Measurements from ENCODE around the gene STRADB. TPM values are rescaled to one million over a fixed set of nuclear protein-coding genes. Genes with fewer than 3 reads are reported as not detected.

The STRADB gene
- polyA plus RNA-seq, 1 donor from 2014 or later, result 74.8 TPM

DNA sequence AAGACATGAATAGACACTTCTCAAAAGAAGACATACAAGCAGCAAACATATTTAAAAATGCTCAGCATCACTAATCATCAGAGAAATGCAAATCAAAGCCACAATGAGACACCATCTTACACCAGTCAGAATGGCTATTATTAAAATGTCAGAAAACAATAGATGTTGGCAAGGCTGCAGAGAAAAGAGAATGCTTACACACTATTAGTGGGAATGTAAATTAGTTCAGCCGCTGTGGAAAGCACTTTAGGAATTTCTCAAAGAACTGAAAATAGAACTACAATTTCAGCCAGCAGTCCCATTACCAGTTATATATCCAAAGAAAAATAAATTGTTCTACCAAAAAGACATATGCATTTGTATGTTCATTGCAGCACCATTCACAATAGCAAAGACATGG lies 61.7 kb downstream of the STRADB start:
- H3K9me3 ChIP-seq (ENCODE audit: low read length), result no peaks in the 10 kb centered on the region
- no peaks in the 10 kb centered on the region for H3K79me2 ChIP-seq (replicated peaks; ENCODE audit: insufficient read depth, low read length)
- no peak overlapping the region for H3K4me3 ChIP-seq (ENCODE audit: low read length)
- no peak overlapping the region for H3K27ac ChIP-seq (ENCODE audit: low read length)
- H3K36me3 ChIP-seq (ENCODE audit: insufficient read depth, low read length), result no peaks in the 10 kb centered on the region
- no peaks in the 10 kb centered on the region for H3K9me2 ChIP-seq (ENCODE audit: insufficient read depth, low read length)
- no peaks in the 10 kb centered on the region for H3F3A ChIP-seq (ENCODE audit: insufficient read depth, low read length, poor library complexity, severe bottlenecking)
- H3K9ac ChIP-seq (ENCODE audit: low read length), result no peak overlapping the region
- no peak overlapping the region for H2AFZ ChIP-seq (ENCODE audit: low read depth, low read length)
- H3K27me3 ChIP-seq (ENCODE audit: insufficient read depth, low read depth, low read length), result no peaks in the 10 kb centered on the region
- no peaks in the 10 kb centered on the region for H4K20me1 ChIP-seq (ENCODE audit: insufficient read depth)
- TF ChIP-seq, protein P1, sequence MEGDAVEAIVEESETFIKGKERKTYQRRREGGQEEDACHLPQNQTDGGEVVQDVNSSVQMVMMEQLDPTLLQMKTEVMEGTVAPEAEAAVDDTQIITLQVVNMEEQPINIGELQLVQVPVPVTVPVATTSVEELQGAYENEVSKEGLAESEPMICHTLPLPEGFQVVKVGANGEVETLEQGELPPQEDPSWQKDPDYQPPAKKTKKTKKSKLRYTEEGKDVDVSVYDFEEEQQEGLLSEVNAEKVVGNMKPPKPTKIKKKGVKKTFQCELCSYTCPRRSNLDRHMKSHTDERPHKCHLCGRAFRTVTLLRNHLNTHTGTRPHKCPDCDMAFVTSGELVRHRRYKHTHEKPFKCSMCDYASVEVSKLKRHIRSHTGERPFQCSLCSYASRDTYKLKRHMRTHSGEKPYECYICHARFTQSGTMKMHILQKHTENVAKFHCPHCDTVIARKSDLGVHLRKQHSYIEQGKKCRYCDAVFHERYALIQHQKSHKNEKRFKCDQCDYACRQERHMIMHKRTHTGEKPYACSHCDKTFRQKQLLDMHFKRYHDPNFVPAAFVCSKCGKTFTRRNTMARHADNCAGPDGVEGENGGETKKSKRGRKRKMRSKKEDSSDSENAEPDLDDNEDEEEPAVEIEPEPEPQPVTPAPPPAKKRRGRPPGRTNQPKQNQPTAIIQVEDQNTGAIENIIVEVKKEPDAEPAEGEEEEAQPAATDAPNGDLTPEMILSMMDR (IDR thresholded peaks at IDR 0.05; ENCODE audit: poor library complexity, severe bottlenecking), result no peak
- TF ChIP-seq EP300 (conservative IDR thresholded peaks at IDR 0.05; ENCODE audit: poor library complexity, severe bottlenecking), result no peak
- TF ChIP-seq SMC3 (conservative IDR thresholded peaks at IDR 0.05; ENCODE audit: poor library complexity), result no peak
- no peak for TF ChIP-seq EZH2 (IDR thresholded peaks at IDR 0.05; ENCODE audit: borderline replicate concordance, insufficient read depth, low read length, poor library complexity, severe bottlenecking)
- no peak for TF ChIP-seq RAD21 (conservative IDR thresholded peaks at IDR 0.05)
- no peak for TF ChIP-seq MXI1 (conservative IDR thresholded peaks at IDR 0.05; ENCODE audit: poor library complexity, severe bottlenecking)
- TF ChIP-seq TAF1 (IDR thresholded peaks at IDR 0.05; ENCODE audit: low read depth), result no peak
- TF ChIP-seq POLR2AphosphoS5 (IDR thresholded peaks at IDR 0.05), result no peak
- TF ChIP-seq, protein P2, sequence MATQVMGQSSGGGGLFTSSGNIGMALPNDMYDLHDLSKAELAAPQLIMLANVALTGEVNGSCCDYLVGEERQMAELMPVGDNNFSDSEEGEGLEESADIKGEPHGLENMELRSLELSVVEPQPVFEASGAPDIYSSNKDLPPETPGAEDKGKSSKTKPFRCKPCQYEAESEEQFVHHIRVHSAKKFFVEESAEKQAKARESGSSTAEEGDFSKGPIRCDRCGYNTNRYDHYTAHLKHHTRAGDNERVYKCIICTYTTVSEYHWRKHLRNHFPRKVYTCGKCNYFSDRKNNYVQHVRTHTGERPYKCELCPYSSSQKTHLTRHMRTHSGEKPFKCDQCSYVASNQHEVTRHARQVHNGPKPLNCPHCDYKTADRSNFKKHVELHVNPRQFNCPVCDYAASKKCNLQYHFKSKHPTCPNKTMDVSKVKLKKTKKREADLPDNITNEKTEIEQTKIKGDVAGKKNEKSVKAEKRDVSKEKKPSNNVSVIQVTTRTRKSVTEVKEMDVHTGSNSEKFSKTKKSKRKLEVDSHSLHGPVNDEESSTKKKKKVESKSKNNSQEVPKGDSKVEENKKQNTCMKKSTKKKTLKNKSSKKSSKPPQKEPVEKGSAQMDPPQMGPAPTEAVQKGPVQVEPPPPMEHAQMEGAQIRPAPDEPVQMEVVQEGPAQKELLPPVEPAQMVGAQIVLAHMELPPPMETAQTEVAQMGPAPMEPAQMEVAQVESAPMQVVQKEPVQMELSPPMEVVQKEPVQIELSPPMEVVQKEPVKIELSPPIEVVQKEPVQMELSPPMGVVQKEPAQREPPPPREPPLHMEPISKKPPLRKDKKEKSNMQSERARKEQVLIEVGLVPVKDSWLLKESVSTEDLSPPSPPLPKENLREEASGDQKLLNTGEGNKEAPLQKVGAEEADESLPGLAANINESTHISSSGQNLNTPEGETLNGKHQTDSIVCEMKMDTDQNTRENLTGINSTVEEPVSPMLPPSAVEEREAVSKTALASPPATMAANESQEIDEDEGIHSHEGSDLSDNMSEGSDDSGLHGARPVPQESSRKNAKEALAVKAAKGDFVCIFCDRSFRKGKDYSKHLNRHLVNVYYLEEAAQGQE (IDR thresholded peaks at IDR 0.05; ENCODE audit: borderline replicate concordance), result no peak
- H3K4me2 ChIP-seq (ENCODE audit: low read length), result no peak overlapping the region

DNA sequence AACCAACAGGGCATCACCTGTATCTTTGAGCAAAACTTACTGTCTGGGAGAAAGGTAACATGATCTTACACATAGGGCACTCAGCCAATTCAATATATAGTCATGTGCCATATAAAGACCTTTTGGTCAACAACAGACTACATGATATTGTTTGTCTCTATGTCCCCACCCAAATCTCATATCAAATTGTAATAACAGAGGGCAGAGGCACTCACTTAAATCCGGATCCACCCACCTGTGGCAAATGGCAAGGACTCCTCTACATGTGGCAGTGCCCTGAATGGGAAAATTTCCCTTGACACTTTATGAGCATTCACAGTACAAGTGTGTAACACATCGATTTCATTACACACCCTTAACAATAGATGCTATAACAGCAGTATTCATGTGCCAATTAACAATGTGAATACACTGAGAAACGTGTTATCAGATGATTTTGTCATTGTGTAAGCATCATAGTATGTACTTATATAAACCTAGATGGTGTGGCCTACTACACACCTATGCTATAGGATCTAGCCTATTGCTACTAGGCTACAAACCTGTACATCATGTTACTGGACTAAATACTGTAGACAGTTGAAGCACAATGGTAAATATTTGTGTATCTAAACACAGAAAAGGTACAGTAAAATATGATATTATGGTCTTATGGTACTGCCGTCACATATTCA lies 64.2 kb downstream of the STRADB start:
- no peak for TF ChIP-seq SMC3 (conservative IDR thresholded peaks at IDR 0.05; ENCODE audit: poor library complexity)
- TF ChIP-seq, protein P2 (IDR thresholded peaks at IDR 0.05; ENCODE audit: borderline replicate concordance), result no peak
- TF ChIP-seq MXI1 (conservative IDR thresholded peaks at IDR 0.05; ENCODE audit: poor library complexity, severe bottlenecking), result no peak
- no peak for TF ChIP-seq EP300 (conservative IDR thresholded peaks at IDR 0.05; ENCODE audit: poor library complexity, severe bottlenecking)
- TF ChIP-seq EZH2 (IDR thresholded peaks at IDR 0.05; ENCODE audit: borderline replicate concordance, insufficient read depth, low read length, poor library complexity, severe bottlenecking), result no peak
- TF ChIP-seq RAD21 (conservative IDR thresholded peaks at IDR 0.05), result no peak
- no peak for TF ChIP-seq POLR2AphosphoS5 (IDR thresholded peaks at IDR 0.05)
- no peak for TF ChIP-seq TAF1 (IDR thresholded peaks at IDR 0.05; ENCODE audit: low read depth)
- TF ChIP-seq, protein P1 (IDR thresholded peaks at IDR 0.05; ENCODE audit: poor library complexity, severe bottlenecking), result no peak
- H3K9me3 ChIP-seq (ENCODE audit: low read length), result no peaks in the 10 kb centered on the region
- H3F3A ChIP-seq (ENCODE audit: insufficient read depth, low read length, poor library complexity, severe bottlenecking), result no peaks in the 10 kb centered on the region
- no peak overlapping the region for H3K9ac ChIP-seq (ENCODE audit: low read length)
- no peak overlapping the region for H2AFZ ChIP-seq (ENCODE audit: low read depth, low read length)
- no peaks in the 10 kb centered on the region for H4K20me1 ChIP-seq (ENCODE audit: insufficient read depth)
- H3K36me3 ChIP-seq (ENCODE audit: insufficient read depth, low read length), result no peaks in the 10 kb centered on the region
- no peaks in the 10 kb centered on the region for H3K9me2 ChIP-seq (ENCODE audit: insufficient read depth, low read length)
- no peaks in the 10 kb centered on the region for H3K27me3 ChIP-seq (ENCODE audit: insufficient read depth, low read depth, low read length)
- H3K27ac ChIP-seq (ENCODE audit: low read length), result no peak overlapping the region
- no peak overlapping the region for H3K4me2 ChIP-seq (ENCODE audit: low read length)
- H3K4me3 ChIP-seq (ENCODE audit: low read length), result no peak overlapping the region
- H3K79me2 ChIP-seq (replicated peaks; ENCODE audit: insufficient read depth, low read length), result no peaks in the 10 kb centered on the region

Measured in neural cell (in vitro differentiated cells).